Measurements from ENCODE around the gene UTS2. TPM values are rescaled to one million over a fixed set of nuclear protein-coding genes. Genes with fewer than 3 reads are reported as not detected.

The UTS2 gene
- polyA plus RNA-seq, 3 donors: 0.11 TPM; not detected in 2

- intact Hi-C loops (cut with micrococcal nuclease): no loop called here
- H3K27me3 ChIP-seq (ENCODE audit: control insufficient read depth in 2 of 2, insufficient read depth in 2 of 2, low read length in 2 of 2): no peaks in the 10 kb centered on the region
- no peaks in the 10 kb centered on the region for H3K79me2 ChIP-seq (ENCODE audit: insufficient read depth, low read length)
- Mint-ChIP-seq H3K4me3 (no peak overlapping the region), H3K4me1 (no peaks in the 10 kb centered on the region), H3K36me3 (no peaks in the 10 kb centered on the region), H3K27ac (no peak overlapping the region), H3K27me3 (ENCODE audit: low read depth in 3 of 3) (peaks cover 3 to 6% (median 3%) of the 10 kb centered on the region in 3 donors), H3K9me3 (peaks cover 0 to 5% (median 0%) of the 10 kb centered on the region in 7 donors)
- 93% methylated on average over 15 of the region's 17 CpGs for WGBS (ENCODE audit: insufficient coverage)
- no peak overlapping the region for H3K4me2 ChIP-seq (replicated peaks; ENCODE audit: extremely low read depth, low read length, poor library complexity, severe bottlenecking)
- H3K4me3 ChIP-seq (replicated peaks in 1 of 3; ENCODE audit: low read depth in 2 of 3, low read length in 3 of 3): no peak overlapping the region
- no peak overlapping the region for H2AFZ ChIP-seq (ENCODE audit: insufficient read depth, low read depth, low read length, poor library complexity, severe bottlenecking)
- H4K20me1 ChIP-seq (ENCODE audit: insufficient read depth, low read length): no peaks in the 10 kb centered on the region
- H3K9me3 ChIP-seq (replicated peaks in 1 of 2; ENCODE audit: control insufficient read depth in 1 of 2, insufficient read depth in 1 of 2, low read length in 2 of 2): no peaks in the 10 kb centered on the region
- H3K4me1 ChIP-seq (ENCODE audit: control insufficient read depth in 1 of 2, insufficient read depth in 2 of 2, low read length in 2 of 2): no peaks in the 10 kb centered on the region
- no peak overlapping the region for H3K27ac ChIP-seq (ENCODE audit: low read depth in 1 of 2, low read length in 2 of 2)
- DNase-seq: no peak
- no peaks in the 10 kb centered on the region for H3K36me3 ChIP-seq (replicated peaks in 1 of 2; ENCODE audit: control insufficient read depth in 1 of 2, insufficient read depth in 2 of 2, low read length in 2 of 2)
- H3K9ac ChIP-seq (ENCODE audit: insufficient read depth, low read length, poor library complexity, severe bottlenecking): no peak overlapping the region
- no peak for TF ChIP-seq CTCF (IDR thresholded peaks at IDR 0.05)
Observed at GRCh38 chr1:7863756-7864328, 11.0 kb upstream of the UTS2 start.

- intact Hi-C loops (cut with micrococcal nuclease): no loop called here
- H3K9me3 ChIP-seq (replicated peaks in 1 of 2; ENCODE audit: control insufficient read depth in 1 of 2, insufficient read depth in 1 of 2, low read length in 2 of 2): no peaks in the 10 kb centered on the region
- no peak for DNase-seq
- H3K27ac ChIP-seq (ENCODE audit: low read depth in 1 of 2, low read length in 2 of 2): no peak overlapping the region
- H3K27me3 Mint-ChIP-seq (ENCODE audit: low read depth in 3 of 3): peaks cover 3 to 6% (median 3%) of the 10 kb centered on the region in 3 donors
- H3K27me3 ChIP-seq (ENCODE audit: control insufficient read depth in 2 of 2, insufficient read depth in 2 of 2, low read length in 2 of 2): no peaks in the 10 kb centered on the region
- no peaks in the 10 kb centered on the region for H3K79me2 ChIP-seq (ENCODE audit: insufficient read depth, low read length)
- H3K36me3 Mint-ChIP-seq: no peaks in the 10 kb centered on the region
- no peak overlapping the region for H3K4me2 ChIP-seq (replicated peaks; ENCODE audit: extremely low read depth, low read length, poor library complexity, severe bottlenecking)
- H3K36me3 ChIP-seq (replicated peaks in 1 of 2; ENCODE audit: control insufficient read depth in 1 of 2, insufficient read depth in 2 of 2, low read length in 2 of 2): no peaks in the 10 kb centered on the region
- no peak overlapping the region for H3K9ac ChIP-seq (ENCODE audit: insufficient read depth, low read length, poor library complexity, severe bottlenecking)
- H3K4me3 ChIP-seq (replicated peaks in 1 of 3; ENCODE audit: low read depth in 2 of 3, low read length in 3 of 3): no peak overlapping the region
- H2AFZ ChIP-seq (ENCODE audit: insufficient read depth, low read depth, low read length, poor library complexity, severe bottlenecking): no peak overlapping the region
- no peaks in the 10 kb centered on the region for H3K4me1 Mint-ChIP-seq
- TF ChIP-seq CTCF (IDR thresholded peaks at IDR 0.05): no peak
- WGBS (ENCODE audit: insufficient coverage): 94% methylated on average over 8 of the region's 17 CpGs
- no peaks in the 10 kb centered on the region for H4K20me1 ChIP-seq (ENCODE audit: insufficient read depth, low read length)
- no peak overlapping the region for H3K4me3 Mint-ChIP-seq
- H3K27ac Mint-ChIP-seq: peak overlapping the region in 1 of 7 donors; percentile 32
- H3K9me3 Mint-ChIP-seq: peaks cover 0 to 2% (median 0%) of the 10 kb centered on the region in 7 donors
- H3K4me1 ChIP-seq (ENCODE audit: control insufficient read depth in 1 of 2, insufficient read depth in 2 of 2, low read length in 2 of 2): no peaks in the 10 kb centered on the region
Observed at GRCh38 chr1:7862211-7863060, 9.6 kb upstream of the UTS2 start.
